ENCODE results near the gene TCFL5.

DNA sequence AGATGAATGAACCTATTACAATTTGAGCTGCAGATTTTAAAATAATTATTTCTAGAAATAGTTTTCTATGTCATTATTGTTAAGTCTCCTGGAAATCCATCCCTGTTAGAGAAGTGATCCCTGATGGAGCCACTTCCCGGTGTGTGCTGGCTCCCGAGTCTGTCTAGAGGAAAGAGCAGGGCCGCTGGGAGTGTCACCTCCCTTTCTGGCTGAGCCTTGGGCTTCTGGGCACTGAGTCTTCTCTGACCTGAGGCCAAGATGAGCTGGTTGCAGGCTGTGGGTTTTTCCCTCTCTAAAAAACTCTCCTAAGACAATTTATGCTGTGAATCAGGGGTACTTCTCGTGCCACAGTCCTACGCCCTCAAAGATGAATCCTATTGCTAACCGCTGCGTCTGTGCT, 28.8 kb upstream of the TCFL5 start:
- TF ChIP-seq, protein P1, sequence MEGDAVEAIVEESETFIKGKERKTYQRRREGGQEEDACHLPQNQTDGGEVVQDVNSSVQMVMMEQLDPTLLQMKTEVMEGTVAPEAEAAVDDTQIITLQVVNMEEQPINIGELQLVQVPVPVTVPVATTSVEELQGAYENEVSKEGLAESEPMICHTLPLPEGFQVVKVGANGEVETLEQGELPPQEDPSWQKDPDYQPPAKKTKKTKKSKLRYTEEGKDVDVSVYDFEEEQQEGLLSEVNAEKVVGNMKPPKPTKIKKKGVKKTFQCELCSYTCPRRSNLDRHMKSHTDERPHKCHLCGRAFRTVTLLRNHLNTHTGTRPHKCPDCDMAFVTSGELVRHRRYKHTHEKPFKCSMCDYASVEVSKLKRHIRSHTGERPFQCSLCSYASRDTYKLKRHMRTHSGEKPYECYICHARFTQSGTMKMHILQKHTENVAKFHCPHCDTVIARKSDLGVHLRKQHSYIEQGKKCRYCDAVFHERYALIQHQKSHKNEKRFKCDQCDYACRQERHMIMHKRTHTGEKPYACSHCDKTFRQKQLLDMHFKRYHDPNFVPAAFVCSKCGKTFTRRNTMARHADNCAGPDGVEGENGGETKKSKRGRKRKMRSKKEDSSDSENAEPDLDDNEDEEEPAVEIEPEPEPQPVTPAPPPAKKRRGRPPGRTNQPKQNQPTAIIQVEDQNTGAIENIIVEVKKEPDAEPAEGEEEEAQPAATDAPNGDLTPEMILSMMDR (IDR thresholded peaks at IDR 0.05): no peak
- no peak for TF ChIP-seq POLR2A (IDR thresholded peaks at IDR 0.05)

Data from esophagus squamous epithelium (tissue), 4 donors.